SU-DHL-6 (cell line): ENCODE data around the gene NR2E1.

ENCODE experiments used
- EZH2phosphoT487 ChIP-seq: fragments of 200-600 bp; sonication (generic), shearing (Covaris generic); conservative IDR thresholded peaks from 2 replicates; pipeline ENCODE4 v1.6.1; 2018; ENCODE audit warnings: mild to moderate bottlenecking, antibody characterized with exemption, low read length, moderate library complexity, mixed read lengths
- TF ChIP-seq, protein P1 (sequence below): fragments of 200-600 bp; sonication (generic); IDR thresholded peaks from one replicate; pipeline ENCODE4 v1.5.1; 2017; ENCODE audit warnings: antibody characterized with exemption, mild to moderate bottlenecking, low read length, moderate library complexity; ENCODE audit not compliant: insufficient read depth, poor library complexity, severe bottlenecking

DNA sequence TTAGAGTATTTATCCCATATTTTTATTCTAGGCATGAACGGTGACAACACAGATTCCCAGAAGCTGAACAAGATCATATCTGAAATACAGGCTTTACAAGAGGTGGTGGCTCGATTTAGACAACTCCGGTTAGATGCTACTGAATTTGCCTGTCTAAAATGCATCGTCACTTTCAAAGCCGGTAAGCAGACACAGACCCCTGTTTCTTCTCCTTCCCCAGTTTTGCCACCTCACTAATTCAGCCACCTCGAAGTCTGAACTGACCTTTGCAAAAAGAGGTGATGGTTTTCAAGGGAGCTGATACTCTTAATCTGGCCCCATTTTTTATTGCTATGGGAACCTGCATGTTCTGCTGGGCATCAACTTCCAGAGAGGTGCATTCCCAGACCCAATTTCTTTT lies 15.0 kb downstream of the NR2E1 start:
- TF ChIP-seq, protein P1, sequence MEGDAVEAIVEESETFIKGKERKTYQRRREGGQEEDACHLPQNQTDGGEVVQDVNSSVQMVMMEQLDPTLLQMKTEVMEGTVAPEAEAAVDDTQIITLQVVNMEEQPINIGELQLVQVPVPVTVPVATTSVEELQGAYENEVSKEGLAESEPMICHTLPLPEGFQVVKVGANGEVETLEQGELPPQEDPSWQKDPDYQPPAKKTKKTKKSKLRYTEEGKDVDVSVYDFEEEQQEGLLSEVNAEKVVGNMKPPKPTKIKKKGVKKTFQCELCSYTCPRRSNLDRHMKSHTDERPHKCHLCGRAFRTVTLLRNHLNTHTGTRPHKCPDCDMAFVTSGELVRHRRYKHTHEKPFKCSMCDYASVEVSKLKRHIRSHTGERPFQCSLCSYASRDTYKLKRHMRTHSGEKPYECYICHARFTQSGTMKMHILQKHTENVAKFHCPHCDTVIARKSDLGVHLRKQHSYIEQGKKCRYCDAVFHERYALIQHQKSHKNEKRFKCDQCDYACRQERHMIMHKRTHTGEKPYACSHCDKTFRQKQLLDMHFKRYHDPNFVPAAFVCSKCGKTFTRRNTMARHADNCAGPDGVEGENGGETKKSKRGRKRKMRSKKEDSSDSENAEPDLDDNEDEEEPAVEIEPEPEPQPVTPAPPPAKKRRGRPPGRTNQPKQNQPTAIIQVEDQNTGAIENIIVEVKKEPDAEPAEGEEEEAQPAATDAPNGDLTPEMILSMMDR = no peak
- TF ChIP-seq EZH2phosphoT487 = no peak
